HepG2 (cell line): Measurements from ENCODE around the gene SH3BGRL2. TPM values are rescaled to one million over a fixed set of nuclear protein-coding genes. Genes with fewer than 3 reads are reported as not detected.

Source experiments
- ATAC-seq: fragments of 200-7000 bp; cut with Tn5 transposase; 3 replicates; pipeline ENCODE4 v1.9.1; 2020; ENCODE audit warnings: mild to moderate bottlenecking, moderate library complexity
- BruUV-seq: library from RNA; stranded (reverse); fragments of 400-500 nt; replicated peaks from 2 replicates; lab custom pipeline; 2021; lab: Mats Ljungman, UMichigan
- CTCF ChIA-PET: fragments of 300-600 bp; formaldehyde crosslinking; extraction: SDS; loops from one replicate; lab custom pipeline; 2021; ENCODE audit warnings: low total read pairs, inconsistent platforms, low intra/inter-chr PET ratio; lab: Yijun Ruan, JAX
- POLR2A ChIA-PET: fragments of 350-600 bp; sonication (Branson Sonifier 250); formaldehyde crosslinking; loops from one replicate; lab custom pipeline; 2020; ENCODE audit warnings: antibody characterized with exemption, inconsistent platforms; lab: Yijun Ruan, JAX
- DNase-seq: peaks from one replicate; pipeline ENCODE4 v3.0.0-alpha.2; 2015; ENCODE audit warnings: low spot score
- FAIRE-seq: peaks from 3 replicates; lab custom pipeline; 2011; peaks lifted over from hg19 to GRCh38; lab: Jason Lieb, UNC
- H2AFZ ChIP-seq: one replicate; pipeline ENCODE4 v1.6.1; 2011; ENCODE audit warnings: low read length, inconsistent platforms
- H3K27ac ChIP-seq: fragments of 300-600 bp; 3 replicates; pipeline ENCODE4 v1.8.0; 2011; ENCODE audit warnings: mixed run types, mild to moderate bottlenecking, mixed read lengths, low read length, inconsistent platforms; ENCODE audit not compliant: insufficient read depth; ENCODE audit errors: extremely low read length
- H3K27me3 ChIP-seq, 2 experiments: fragments of 200-600 bp in 1 of 2; 2 replicates in 1 of 2; 3 replicates in 1 of 2; pipeline versions ENCODE4 v1.6.0 to v1.8.0; 2011; ENCODE audit warnings: low read length in 2 of 2, mild to moderate bottlenecking in 2 of 2, moderate library complexity in 2 of 2, inconsistent platforms in 1 of 2; ENCODE audit not compliant: insufficient read depth in 2 of 2, control insufficient read depth in 1 of 2
- H3K36me3 ChIP-seq, 2 experiments: fragments of 200-600 bp in 1 of 2; replicated peaks in 1 of 2; 2 replicates in 1 of 2; 3 replicates in 1 of 2; pipeline versions ENCODE4 v1.5.1 to v1.8.0; 2011; ENCODE audit warnings: low read length in 2 of 2, inconsistent platforms in 1 of 2; ENCODE audit not compliant: insufficient read depth in 2 of 2, control insufficient read depth in 1 of 2
- H3K4me1 ChIP-seq: 2 replicates; pipeline ENCODE4 v1.5.1; 2012; ENCODE audit warnings: low read length, inconsistent platforms; ENCODE audit not compliant: insufficient read depth
- H3K4me2 ChIP-seq: 2 replicates; pipeline ENCODE4 v1.6.0; 2011; ENCODE audit warnings: low read depth, low read length, inconsistent platforms
- H3K4me3 ChIP-seq, 3 experiments: fragments of 200-600 bp in 1 of 3; sonication (generic), shearing (Covaris generic) in 1 of 3; replicated peaks in 1 of 3; 2 replicates each; pipeline ENCODE4 v1.5.1; 2011 to 2016; ENCODE audit warnings: low read length in 3 of 3, inconsistent platforms in 2 of 3, low read depth in 2 of 3, mild to moderate bottlenecking in 2 of 3, control low read depth in 1 of 3, mixed read lengths in 1 of 3; ENCODE audit not compliant: insufficient read depth in 1 of 3
- H3K79me2 ChIP-seq: one replicate; pipeline ENCODE4 v1.6.1; 2011; ENCODE audit warnings: low read length, inconsistent platforms; ENCODE audit not compliant: insufficient read depth
- H3K9ac ChIP-seq: 2 replicates; pipeline ENCODE4 v1.6.0; 2011; ENCODE audit warnings: mild to moderate bottlenecking, low read depth, low read length, inconsistent platforms; ENCODE audit not compliant: insufficient read depth
- H3K9me3 ChIP-seq: 2 replicates; pipeline ENCODE4 v1.5.1; 2012; ENCODE audit warnings: mild to moderate bottlenecking, low read length
- H4K20me1 ChIP-seq: 2 replicates; pipeline ENCODE4 v1.6.0; 2011; ENCODE audit warnings: inconsistent platforms, mild to moderate bottlenecking, low read length, moderate library complexity; ENCODE audit not compliant: insufficient read depth
- BCL3 ChIP-seq: sonication (generic); formaldehyde crosslinking; IDR thresholded peaks from 2 replicates; pipeline ENCODE4 v1.5.1; 2020; ENCODE audit warnings: mild to moderate bottlenecking, missing genetic modification reagents, moderate library complexity
- BHLHE40 ChIP-seq: IDR thresholded peaks from 2 replicates; pipeline ENCODE4 v1.6.1; 2011; ENCODE audit warnings: low read length, improper control_type of control experiment
- ERF ChIP-seq: IDR thresholded peaks from 2 replicates; pipeline ENCODE4 v1.6.1; 2018; ENCODE audit warnings: missing biosample characterization, missing genetic modification reagents
- GZF1 ChIP-seq: sonication (generic); formaldehyde crosslinking; IDR thresholded peaks from 2 replicates; pipeline ENCODE4 v1.5.1; 2020; ENCODE audit warnings: mild to moderate bottlenecking, missing genetic modification reagents
- KDM2A ChIP-seq: sonication (generic); formaldehyde crosslinking; IDR thresholded peaks from 2 replicates; pipeline ENCODE4 v1.4.0; 2020; ENCODE audit warnings: low read depth, missing genetic modification reagents, borderline replicate concordance
- MXI1 ChIP-seq: IDR thresholded peaks from 3 replicates; pipeline ENCODE4 v1.6.1; 2012; ENCODE audit warnings: low read depth, low read length, inconsistent platforms, borderline replicate concordance
- NRL ChIP-seq: sonication (generic); formaldehyde crosslinking; IDR thresholded peaks from 2 replicates; pipeline ENCODE4 v1.5.0; 2020; ENCODE audit warnings: missing genetic modification reagents, mild to moderate bottlenecking, moderate library complexity, borderline replicate concordance
- YEATS4 ChIP-seq: sonication (generic); formaldehyde crosslinking; IDR thresholded peaks from 2 replicates; pipeline ENCODE4 v1.4.0; 2020; ENCODE audit warnings: missing genetic modification reagents, borderline replicate concordance
- ZKSCAN8 ChIP-seq: IDR thresholded peaks from 2 replicates; pipeline ENCODE4 v1.6.1; 2016; ENCODE audit warnings: borderline replicate concordance, missing genetic modification reagents, missing compliant biosample characterization
- ZNF34 ChIP-seq: sonication (generic); formaldehyde crosslinking; IDR thresholded peaks from 2 replicates; pipeline ENCODE4 v1.4.0; 2020; ENCODE audit warnings: mild to moderate bottlenecking, missing genetic modification reagents, borderline replicate concordance
- WGBS: methylation state at CpG from one replicate; pipeline ENCODE4 v1.1.6; 2017; ENCODE audit warnings: low lambda C conversion rate; 5-methylcytosine and 5-hydroxymethylcytosine counted together
- in situ Hi-C: cut with HindIII; loops from 2 replicates; pipeline ENCODE4 v1.10.0; 2017; ENCODE audit warnings: low pct_unique_long_range_greater_than_20kb; ENCODE audit not compliant: extremely low pct_ligation_motif_present
- intact Hi-C: fragments of 100-400 bp; cut with micrococcal nuclease; formaldehyde crosslinking; loops from one replicate; pipeline ENCODE4 v1.10.0; 2022; ENCODE audit not compliant: unreplicated experiment
- polyA plus RNA-seq, 8 experiments: library from polyadenylated mRNA; depleted of rRNA in 3 of 8; stranded (reverse) in 7 of 8; unstranded in 1 of 8; fragments of >200 nt; fragmentation: Illumina TruSeq in 4 of 8; extraction: Trizol in 4 of 8; gene quantifications; 2 replicates each; pipeline versions ENCODE4 v1.2.1 to v1.2.3, GENCODE V29; 2011 to 2016; ENCODE audit warnings: low read depth in 4 of 8, missing spikeins in 1 of 8, mixed read lengths in 1 of 8; ENCODE audit not compliant: insufficient read depth in 1 of 8
- total RNA-seq, 5 experiments: library from RNA; depleted of rRNA; stranded (reverse); fragments of >200 nt; fragmentation: Illumina TruSeq; extraction: Trizol; gene quantifications; 2 replicates each; pipeline ENCODE4 v1.2.3, GENCODE V29; 2016; ENCODE audit warnings: low read depth in 1 of 5
- TF ChIP-seq, protein P1 (sequence below): sonication (generic); formaldehyde crosslinking; IDR thresholded peaks from 2 replicates; pipeline ENCODE4 v1.4.0; 2020; ENCODE audit warnings: missing genetic modification reagents; ENCODE audit errors: not compliant biosample characterization

The SH3BGRL2 gene
- total and polyA plus RNA-seq, 2 of the 13 experiments (the other 11 are each of a cell fraction or from before 2014, with no cell fraction given): 10.9 to 28.8 TPM

DNA sequence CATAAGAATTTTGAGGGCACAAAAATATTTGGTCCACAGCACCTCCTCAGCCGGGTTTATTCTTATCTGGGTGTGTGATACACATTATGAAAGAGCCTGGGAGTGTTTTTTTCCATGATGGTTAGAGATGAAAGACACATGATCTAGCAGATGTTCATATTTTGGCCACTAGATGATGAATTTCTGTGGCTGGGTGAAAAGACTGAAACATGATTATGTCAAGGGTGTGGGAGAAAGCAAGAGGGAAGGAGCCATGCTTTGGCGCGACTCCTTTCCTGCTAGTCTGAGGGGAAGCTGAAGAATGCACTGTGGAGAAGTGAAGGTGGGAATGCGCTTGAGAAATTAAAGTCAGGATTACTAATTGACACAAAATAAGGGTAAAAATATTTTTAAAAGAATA is 102.3 kb downstream of the SH3BGRL2 start:
- in situ Hi-C loops: no loop called here
- BruUV-seq: no TSS peak
- H3K27me3 ChIP-seq: peaks cover 0 to 11% of the 10 kb centered on the region in 2 experiments; a peak in 2 of 5 replicates
- no peak overlapping the region for H3K9ac ChIP-seq
- H3K4me3 ChIP-seq: no peak overlapping the region
- H3K4me1 ChIP-seq: no peaks in the 10 kb centered on the region
- FAIRE-seq (no peak), ATAC-seq (no peak), DNase-seq (no peak)
- H3K36me3 ChIP-seq: no peaks in the 10 kb centered on the region
- no peaks in the 10 kb centered on the region for H4K20me1 ChIP-seq
- H3K9me3 ChIP-seq: no peaks in the 10 kb centered on the region
- intact Hi-C loops: no loop called here
- 79% methylated on average over 4 of the region's 4 CpGs for WGBS
- ChIA-PET CTCF (no interaction called here), POLR2A (no interaction called here)
- no peak overlapping the region for H3K4me2 ChIP-seq
- H3K79me2 ChIP-seq: no peaks in the 10 kb centered on the region
- H2AFZ ChIP-seq: no peak overlapping the region
- no peak for TF ChIP-seq YEATS4
- TF ChIP-seq BCL3 (CRISPR knock-in tag): no peak
- no peak for TF ChIP-seq NRL (CRISPR knock-in tag)
- TF ChIP-seq ZKSCAN8 (CRISPR knock-in tag): no peak
- TF ChIP-seq, protein P1, sequence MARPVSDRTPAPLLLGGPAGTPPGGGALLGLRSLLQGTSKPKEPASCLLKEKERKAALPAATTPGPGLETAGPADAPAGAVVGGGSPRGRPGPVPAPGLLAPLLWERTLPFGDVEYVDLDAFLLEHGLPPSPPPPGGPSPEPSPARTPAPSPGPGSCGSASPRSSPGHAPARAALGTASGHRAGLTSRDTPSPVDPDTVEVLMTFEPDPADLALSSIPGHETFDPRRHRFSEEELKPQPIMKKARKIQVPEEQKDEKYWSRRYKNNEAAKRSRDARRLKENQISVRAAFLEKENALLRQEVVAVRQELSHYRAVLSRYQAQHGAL (CRISPR knock-in tag): no peak
- no peak for TF ChIP-seq ERF (CRISPR knock-in tag)
- TF ChIP-seq ZNF34 (CRISPR knock-in tag): no peak
- TF ChIP-seq MXI1: no peak
- no peak for TF ChIP-seq KDM2A
- no peak for TF ChIP-seq GZF1 (CRISPR knock-in tag)
- TF ChIP-seq BHLHE40: no peak
- no peak overlapping the region for H3K27ac ChIP-seq
